HEK293 (cell line): ENCODE measurements around the gene LRRC75A.

Experiments
- CTCF ChIA-PET: fragments of 350-600 bp; formaldehyde crosslinking; extraction: SDS; loops from one replicate; lab custom pipeline; 2021; ENCODE audit warnings: antibody characterized with exemption; lab: Yijun Ruan, JAX
- POLR2A ChIA-PET: fragments of 300-600 bp; formaldehyde crosslinking; extraction: SDS; loops from one replicate; lab custom pipeline; 2020; ENCODE audit warnings: antibody characterized with exemption, inconsistent platforms; lab: Yijun Ruan, JAX
- H3K27ac ChIP-seq: fragments of 200-500 bp; sonication (Bioruptor generic); 2 replicates; pipeline ENCODE4 v1.5.1; 2014; ENCODE audit warnings: low read depth, low read length, control low read depth, inconsistent platforms; ENCODE audit errors: extremely low read depth
- H3K36me3 ChIP-seq, 2 experiments: fragments of 200-500 bp in 1 of 2; sonication (Bioruptor generic) in 1 of 2; 1 replicate in 1 of 2; 2 replicates in 1 of 2; pipeline ENCODE4 v1.5.1; 2014 to 2017; ENCODE audit warnings: inconsistent platforms in 2 of 2, low read length in 2 of 2; ENCODE audit not compliant: control insufficient read depth in 2 of 2, insufficient read depth in 1 of 2
- H3K4me1 ChIP-seq: fragments of 200-500 bp; sonication (Bioruptor generic); 2 replicates; pipeline ENCODE4 v1.5.1; 2014; ENCODE audit warnings: mild to moderate bottlenecking, low read length, inconsistent platforms; ENCODE audit not compliant: control insufficient read depth, insufficient read depth
- H3K4me3 ChIP-seq: 2 replicates; pipeline ENCODE4 v1.5.1; 2011; ENCODE audit warnings: low read depth, mild to moderate bottlenecking, control low read depth, low read length, moderate library complexity
- H3K9me3 ChIP-seq: fragments of 200-500 bp; sonication (Bioruptor generic); 2 replicates; pipeline ENCODE4 v1.5.1; 2014; ENCODE audit warnings: low read depth, low read length, inconsistent platforms; ENCODE audit not compliant: control insufficient read depth, insufficient read depth
- AEBP2 ChIP-seq: fragments of 450-650 bp; formaldehyde crosslinking; IDR thresholded peaks from 2 replicates; pipeline ENCODE4 v1.5.1; 2016; ENCODE audit warnings: missing biosample characterization, missing genetic modification characterization, borderline replicate concordance
- BCL11B ChIP-seq: fragments of 450-650 bp; formaldehyde crosslinking; IDR thresholded peaks from 2 replicates; pipeline ENCODE4 v1.5.1; 2016; ENCODE audit warnings: low read depth, missing biosample characterization, missing genetic modification characterization
- CTCF ChIP-seq: fragments of 450-650 bp; formaldehyde crosslinking; IDR thresholded peaks from 2 replicates; pipeline ENCODE4 v1.5.1; 2016; ENCODE audit warnings: missing biosample characterization, missing genetic modification characterization
- PRDM6 ChIP-seq: fragments of 450-650 bp; formaldehyde crosslinking; IDR thresholded peaks from 2 replicates; pipeline ENCODE4 v1.5.1; 2017; ENCODE audit warnings: missing biosample characterization, missing genetic modification characterization
- ZBTB48 ChIP-seq: fragments of 450-650 bp; formaldehyde crosslinking; IDR thresholded peaks from 2 replicates; pipeline ENCODE4 v1.5.1; 2016; ENCODE audit warnings: missing biosample characterization, missing genetic modification characterization
- ZBTB7A ChIP-seq: fragments of 450-650 bp; formaldehyde crosslinking; IDR thresholded peaks from 2 replicates; pipeline ENCODE4 v1.5.1; 2016; ENCODE audit warnings: low read depth, missing biosample characterization, missing genetic modification characterization
- ZBTB8A ChIP-seq: fragments of 450-650 bp; formaldehyde crosslinking; IDR thresholded peaks from 2 replicates; pipeline ENCODE4 v1.5.1; 2016; ENCODE audit warnings: missing biosample characterization, missing genetic modification characterization
- ZFP41 ChIP-seq: fragments of 450-650 bp; formaldehyde crosslinking; IDR thresholded peaks from 2 replicates; pipeline ENCODE4 v1.5.1; 2016; ENCODE audit warnings: missing biosample characterization, missing genetic modification characterization, borderline replicate concordance
- ZNF114 ChIP-seq: fragments of 450-650 bp; formaldehyde crosslinking; IDR thresholded peaks from 2 replicates; pipeline ENCODE4 v1.5.0; 2017; ENCODE audit warnings: missing biosample characterization, missing genetic modification characterization
- ZNF155 ChIP-seq: fragments of 450-650 bp; formaldehyde crosslinking; IDR thresholded peaks from 2 replicates; pipeline ENCODE4 v1.5.1; 2016; ENCODE audit warnings: missing biosample characterization, missing genetic modification characterization
- ZNF302 ChIP-seq: fragments of 450-650 bp; formaldehyde crosslinking; IDR thresholded peaks from 2 replicates; pipeline ENCODE4 v1.5.1; 2016; ENCODE audit warnings: missing biosample characterization, missing genetic modification characterization, low read depth
- ZNF324 ChIP-seq: fragments of 450-650 bp; formaldehyde crosslinking; IDR thresholded peaks from 2 replicates; pipeline ENCODE4 v1.5.1; 2016; ENCODE audit warnings: missing biosample characterization, missing genetic modification characterization
- ZNF335 ChIP-seq: fragments of 450-650 bp; formaldehyde crosslinking; conservative IDR thresholded peaks from 2 replicates; pipeline ENCODE4 v1.5.1; 2016; ENCODE audit warnings: missing biosample characterization, missing genetic modification characterization
- ZNF423 ChIP-seq: fragments of 450-650 bp; formaldehyde crosslinking; IDR thresholded peaks from 2 replicates; pipeline ENCODE4 v1.5.1; 2016; ENCODE audit warnings: missing biosample characterization, missing genetic modification characterization
- ZNF449 ChIP-seq: fragments of 450-650 bp; formaldehyde crosslinking; IDR thresholded peaks from 2 replicates; pipeline ENCODE4 v1.5.1; 2017; ENCODE audit warnings: missing biosample characterization, mild to moderate bottlenecking, missing genetic modification characterization, moderate library complexity
- ZNF561 ChIP-seq: fragments of 450-650 bp; IDR thresholded peaks from 2 replicates; pipeline ENCODE4 v1.5.1; 2018; ENCODE audit warnings: missing biosample characterization, missing genetic modification characterization, borderline replicate concordance
- ZNF585B ChIP-seq: fragments of 450-650 bp; formaldehyde crosslinking; IDR thresholded peaks from 2 replicates; pipeline ENCODE4 v1.5.1; 2016; ENCODE audit warnings: missing biosample characterization, missing genetic modification characterization
- ZNF701 ChIP-seq: fragments of 450-650 bp; formaldehyde crosslinking; IDR thresholded peaks from 2 replicates; pipeline ENCODE4 v1.5.1; 2016; ENCODE audit warnings: missing biosample characterization, missing genetic modification characterization
- ZNF704 ChIP-seq: fragments of 450-650 bp; formaldehyde crosslinking; IDR thresholded peaks from 2 replicates; pipeline ENCODE4 v1.5.1; 2016; ENCODE audit warnings: missing biosample characterization, missing genetic modification characterization

LRRC75A gene

GRCh38 chr17:16506188-16506587, 14.2 kb upstream of the LRRC75A start:
- Histone ChIP-seq H3K36me3 (no peaks in the 10 kb centered on the region), H3K27ac (no peak overlapping the region)
- CTCF ChIA-PET: interaction anchor here (0.5 to 2.0 kb wide), 4 partner anchors 10 to 1532 kb away, joined by 3 to 6 read pairs (median 4); no protein-coding TSS in a partner anchor

GRCh38 chr17:16504984-16505383, 13.0 kb upstream of the LRRC75A start:
- TF ChIP-seq ZFP41 (tag by site-specific recombination) (no peak), ZNF449 (no peak), ZNF335 (tag by site-specific recombination) (no peak)
- Histone ChIP-seq H3K27ac (no peak overlapping the region), H3K4me3 (no peak overlapping the region), H3K36me3 (no peaks in the 10 kb centered on the region), H3K9me3 (no peaks in the 10 kb centered on the region), H3K4me1 (no peaks in the 10 kb centered on the region)
- POLR2A ChIA-PET: no interaction called here
- CTCF ChIA-PET: interaction anchor here (0.5 to 1.6 kb wide), 7 partner anchors 9 to 84 kb away, joined by 3 to 7 read pairs (median 3); no protein-coding TSS in a partner anchor

More at GRCh38 chr17:16506188-16506587, 14.2 kb upstream of the LRRC75A start:
- TF ChIP-seq PRDM6 (tag by site-specific recombination): no peak
- TF ChIP-seq AEBP2: no peak
- no peak for TF ChIP-seq ZBTB48
- no peak for TF ChIP-seq BCL11B (tag by site-specific recombination)
- TF ChIP-seq ZNF302 (tag by site-specific recombination): no peak
- no peak for TF ChIP-seq CTCF (tag by site-specific recombination)
- no peak for TF ChIP-seq ZNF585B (tag by site-specific recombination)
- TF ChIP-seq ZBTB7A (tag by site-specific recombination): no peak
- TF ChIP-seq ZNF561 (tag by site-specific recombination): no peak
- no peak for TF ChIP-seq ZNF423 (tag by site-specific recombination)
- TF ChIP-seq ZNF701 (tag by site-specific recombination): no peak
- no peak for TF ChIP-seq ZNF324 (tag by site-specific recombination)
- TF ChIP-seq ZNF704 (tag by site-specific recombination): no peak
- no peak for TF ChIP-seq ZNF155 (tag by site-specific recombination)
- TF ChIP-seq ZNF114 (tag by site-specific recombination): no peak
- no peak for TF ChIP-seq ZBTB8A
- POLR2A ChIA-PET: no interaction called here
- Histone ChIP-seq H3K4me3 (no peak overlapping the region), H3K9me3 (no peaks in the 10 kb centered on the region), H3K4me1 (no peaks in the 10 kb centered on the region)
